HG02973 (cell line): ENCODE measurements around the gene SLC24A4.

Experiments used
- ATAC-seq: cut with Tn5 transposase; IDR thresholded peaks from one replicate; pipeline ENCODE4 v1.9.1; 2021; ENCODE audit warnings: moderate library complexity; ENCODE audit not compliant: unreplicated experiment

SLC24A4 gene

DNA sequence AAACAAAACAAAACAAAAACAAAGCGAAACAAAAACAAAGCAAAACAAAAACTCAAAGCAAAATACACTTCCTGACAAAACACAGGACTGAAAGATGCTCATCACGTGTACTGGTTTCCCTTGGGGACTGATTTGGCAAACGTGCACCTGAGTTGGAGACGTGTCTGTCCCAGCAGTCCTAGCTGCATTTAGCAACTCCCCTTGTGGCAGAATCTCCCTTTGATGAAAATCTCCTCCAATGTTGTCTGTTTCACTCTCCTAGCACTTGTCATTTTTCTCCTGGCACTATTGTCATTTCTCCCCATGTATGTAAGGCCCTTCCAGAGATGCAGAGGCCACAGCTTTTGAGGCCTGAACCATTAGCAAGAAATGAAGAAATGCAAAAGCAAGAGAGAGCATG is 6.8 kb upstream of the SLC24A4 start:
- ATAC-seq = no peak

DNA sequence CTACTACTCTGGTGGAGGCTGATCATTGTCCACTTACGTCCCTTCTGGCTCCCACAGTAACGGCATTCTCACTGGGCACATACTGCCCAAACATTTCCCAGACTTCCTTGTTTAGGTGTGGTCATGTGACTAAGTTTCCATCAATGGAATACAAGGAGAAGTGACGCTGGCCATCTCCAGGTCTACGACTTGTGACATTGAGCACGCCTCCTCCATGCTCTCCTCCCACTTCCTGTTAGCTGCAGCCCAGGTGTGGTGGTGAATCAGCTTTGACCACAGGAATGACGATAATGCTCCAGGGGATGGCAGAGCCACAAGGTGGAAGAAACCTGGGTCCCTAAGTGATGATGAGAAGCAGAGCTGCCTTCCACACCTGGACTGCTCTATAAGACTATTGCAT is 6.0 kb upstream of the SLC24A4 start:
- ATAC-seq = no peak

DNA sequence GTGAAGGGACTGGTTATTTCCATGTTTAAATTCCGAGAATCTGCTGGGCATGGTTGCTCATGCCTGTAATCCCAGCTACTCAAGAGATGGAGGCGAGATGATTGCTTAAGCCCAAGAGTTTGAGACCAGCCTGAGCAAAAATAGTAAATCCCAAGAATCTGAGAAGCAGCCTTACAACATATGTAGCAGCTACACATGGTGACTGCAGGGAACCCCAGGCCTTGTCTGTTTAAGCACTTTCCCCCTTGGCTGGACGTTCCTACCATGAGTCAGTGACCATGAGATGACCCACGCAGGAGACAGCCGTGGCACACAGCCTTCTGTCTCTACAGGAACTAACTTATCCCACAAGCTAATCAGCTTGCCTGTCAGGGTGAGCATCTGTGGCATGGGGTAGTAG is 5.5 kb upstream of the SLC24A4 start:
- no peak for ATAC-seq

DNA sequence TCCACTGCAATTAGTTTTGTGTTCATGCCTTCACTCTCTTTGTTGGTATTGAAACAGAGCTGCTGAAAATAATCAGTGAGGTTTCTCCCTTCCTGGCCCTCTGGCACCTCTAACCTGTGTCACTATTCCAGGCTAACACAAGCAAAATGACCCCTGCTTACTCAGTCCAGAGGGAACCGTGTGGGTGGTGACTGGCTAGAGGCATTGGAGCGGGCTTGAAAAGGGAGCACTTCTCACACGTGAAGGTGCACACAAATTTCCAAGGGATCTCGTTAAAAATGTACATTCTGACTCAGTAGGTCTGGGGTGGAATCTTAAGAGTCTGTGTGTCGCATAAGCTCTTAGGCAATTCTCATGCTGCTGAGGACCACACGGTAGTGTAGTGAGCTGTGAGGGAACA is 1.3 kb upstream of the SLC24A4 start:
- ATAC-seq = no peak

DNA sequence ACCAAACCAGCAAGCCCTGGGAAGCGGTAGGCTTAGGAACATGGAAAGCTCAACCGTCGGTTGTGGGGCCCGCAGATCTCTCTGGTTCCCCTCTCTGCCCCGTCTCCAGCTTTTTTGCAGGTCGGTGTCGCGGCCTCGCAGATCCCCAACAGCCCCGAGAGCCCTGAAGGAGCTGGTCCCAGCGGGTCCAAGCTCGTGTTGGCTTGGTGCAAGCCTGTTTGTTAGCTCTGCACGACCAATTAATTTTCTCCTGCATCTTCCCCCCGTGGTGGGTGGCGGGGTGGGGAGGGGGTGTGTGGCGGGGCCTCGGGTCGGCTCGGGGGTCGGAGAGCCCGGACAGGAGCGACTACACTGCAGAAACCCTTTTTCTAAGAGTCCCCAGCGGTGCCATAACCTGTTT is 449 bp upstream of the SLC24A4 start:
- ATAC-seq = no peak

DNA sequence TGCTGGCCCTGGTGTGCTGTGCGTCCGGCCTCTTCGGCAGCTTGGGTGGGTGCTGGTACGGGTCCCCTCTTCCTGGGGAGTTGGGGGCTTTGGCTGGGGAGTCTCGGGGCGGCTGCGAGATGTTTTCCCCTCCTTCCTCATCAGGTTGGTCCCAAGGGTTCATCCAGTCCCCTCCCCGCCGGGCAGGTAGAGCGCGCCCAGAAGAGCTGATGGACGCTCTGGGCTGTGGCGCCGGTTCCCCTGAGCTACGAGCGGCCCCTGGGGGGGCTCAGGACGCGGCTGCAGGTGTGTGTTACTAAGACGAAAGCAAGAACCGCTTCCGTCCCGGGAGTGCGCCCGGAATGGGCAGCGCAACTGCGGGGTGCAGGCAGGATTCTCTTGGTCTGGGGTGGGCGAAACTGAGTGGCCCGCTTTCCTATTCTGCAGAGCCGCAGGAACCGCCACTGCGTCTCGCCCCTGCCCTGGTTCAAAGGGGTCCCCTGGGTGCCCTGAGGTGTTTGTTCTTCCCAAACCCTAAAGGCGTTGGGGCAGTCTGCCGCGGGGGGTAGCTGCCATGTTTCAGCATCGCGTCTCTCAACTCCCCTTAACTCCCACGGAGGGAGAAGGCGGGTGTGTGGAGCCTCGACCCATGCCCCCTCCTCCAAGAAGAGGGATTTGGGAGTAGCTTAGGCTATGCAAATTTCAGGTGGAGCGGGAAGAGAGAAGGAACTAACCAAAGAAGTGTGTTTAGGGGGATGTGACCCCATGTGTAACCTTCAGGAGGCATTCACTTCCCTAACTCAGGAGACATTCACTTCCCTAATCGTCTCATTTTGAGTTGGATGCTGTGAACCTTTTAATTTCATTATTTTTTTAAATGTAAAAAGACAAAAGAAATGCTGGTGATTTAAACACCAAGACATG is 1.2 kb downstream of the SLC24A4 start:
- ATAC-seq = no peak

DNA sequence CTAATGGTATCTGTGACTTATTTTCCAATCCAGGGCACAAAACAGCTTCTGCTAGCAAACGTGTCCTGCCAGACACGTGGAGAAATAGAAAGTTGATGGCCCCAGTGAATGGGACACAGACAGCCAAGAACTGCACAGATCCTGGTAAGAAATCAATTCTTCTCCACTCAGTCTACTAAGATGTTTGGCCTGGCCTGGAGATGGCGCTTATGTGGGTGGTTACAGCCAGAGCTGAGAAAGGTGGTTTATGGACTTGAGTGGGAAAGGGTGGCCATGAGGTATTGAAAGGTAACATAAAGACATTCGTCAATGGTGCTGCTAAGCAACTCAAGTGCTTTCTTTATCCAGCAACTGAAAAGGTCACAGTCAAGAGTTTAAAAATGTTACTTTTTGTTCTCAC is 2.9 kb downstream of the SLC24A4 start:
- ATAC-seq = no peak

DNA sequence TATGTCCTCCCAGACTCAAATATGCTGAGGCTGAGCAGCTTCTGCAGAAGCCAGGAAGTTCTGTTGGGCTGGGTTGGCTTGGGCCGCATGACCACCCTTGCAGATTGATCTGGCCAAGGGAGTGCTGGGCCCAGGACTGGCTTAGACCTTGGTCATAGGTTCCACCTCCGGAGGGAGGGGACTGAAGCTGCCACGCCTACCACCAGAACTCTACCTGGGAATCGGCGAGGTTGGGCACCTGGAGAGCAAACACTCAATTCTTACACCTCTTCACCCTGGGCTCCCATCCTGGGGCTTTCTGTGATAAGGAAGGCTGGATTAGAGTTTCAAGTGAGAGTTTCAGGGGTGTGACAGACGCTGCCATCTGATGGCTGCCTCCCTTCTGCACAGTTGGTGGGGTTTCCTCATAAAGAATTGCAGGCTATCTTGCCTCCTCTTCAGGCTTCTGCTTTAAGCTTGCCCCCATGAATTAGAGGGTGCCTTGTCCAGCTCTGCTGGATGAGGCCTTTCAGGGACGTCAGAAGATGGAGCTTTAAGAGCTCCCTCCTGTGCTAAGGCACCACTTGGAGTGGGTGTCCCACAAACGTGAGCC is 5.8 kb downstream of the SLC24A4 start:
- no peak for ATAC-seq

DNA sequence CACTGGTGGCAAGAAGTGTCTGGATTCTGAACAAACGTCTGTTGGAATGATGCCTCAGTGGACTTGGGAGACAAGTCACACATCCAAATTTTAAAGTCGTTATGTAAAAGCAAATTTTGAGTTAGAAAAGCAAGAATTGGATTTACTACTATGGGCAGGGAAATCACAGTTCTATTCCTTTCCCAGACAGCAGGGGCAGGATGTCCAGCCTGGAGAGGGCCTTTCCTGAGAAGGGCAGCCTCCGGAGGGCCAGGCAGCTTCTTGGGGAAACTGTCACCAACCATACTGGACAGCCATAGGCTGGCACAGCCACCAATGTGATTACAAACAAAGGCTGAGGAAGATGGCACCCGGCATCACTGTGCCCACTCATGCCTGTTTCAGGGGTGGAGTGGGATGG is 11.1 kb downstream of the SLC24A4 start:
- no peak for ATAC-seq

DNA sequence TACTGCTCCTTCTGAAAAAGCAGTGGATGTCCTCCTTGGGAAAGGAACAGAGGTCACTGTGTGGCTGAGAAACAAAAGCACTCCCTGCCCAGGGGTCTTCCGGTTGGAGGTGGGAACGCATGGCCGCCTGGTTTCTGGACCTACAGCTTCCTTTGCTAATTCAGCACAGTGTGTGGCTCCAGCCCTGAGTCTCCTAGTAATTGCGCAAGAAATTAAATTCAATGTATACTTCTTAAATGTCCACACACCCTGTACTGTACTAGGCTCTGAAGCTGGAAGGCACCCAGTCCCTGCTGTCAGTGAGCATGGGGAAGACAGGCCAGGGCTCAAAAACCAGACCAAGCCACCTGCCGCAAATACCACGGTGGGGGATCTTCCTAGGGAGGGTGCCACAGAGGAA is 13.4 kb downstream of the SLC24A4 start:
- ATAC-seq = no peak

DNA sequence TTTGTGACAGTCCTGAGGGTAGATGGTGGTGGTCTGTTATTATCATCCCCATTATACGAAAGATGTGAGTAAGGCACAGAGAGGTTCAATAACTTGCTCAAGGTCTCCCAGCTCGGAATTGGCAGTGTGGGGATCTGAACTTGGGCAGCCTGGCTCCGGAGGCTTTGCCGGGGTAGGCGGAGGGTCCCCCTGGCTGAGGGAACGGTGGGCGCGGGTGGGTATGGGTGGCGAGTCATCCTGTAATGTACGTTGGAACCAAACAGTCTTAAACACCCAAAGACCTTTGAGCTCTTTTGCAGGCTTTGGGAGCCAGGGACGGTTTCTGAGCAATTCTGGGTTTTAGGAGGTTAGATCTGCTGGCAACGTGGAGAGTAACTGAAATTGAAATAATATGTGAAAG is 16.5 kb downstream of the SLC24A4 start:
- no peak for ATAC-seq

DNA sequence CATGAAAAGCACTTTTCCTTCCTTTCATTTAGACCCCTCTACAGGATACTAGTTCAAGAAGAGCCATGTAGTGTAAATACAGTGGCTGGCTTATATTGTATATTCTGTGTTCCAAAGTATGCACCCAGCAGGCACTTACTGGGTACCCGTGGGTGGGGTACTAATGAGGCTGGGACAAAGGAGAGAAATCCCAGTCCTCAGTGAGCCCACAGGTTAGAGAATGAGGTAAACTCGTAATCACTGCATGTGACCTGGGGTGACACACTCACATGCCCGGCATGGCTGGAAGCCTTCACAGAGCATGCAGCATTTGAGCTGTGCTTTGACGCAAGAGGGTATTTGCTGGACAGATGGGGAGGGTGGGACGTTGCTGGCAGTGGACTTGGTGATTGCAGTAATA is 17.1 kb downstream of the SLC24A4 start:
- no peak for ATAC-seq

DNA sequence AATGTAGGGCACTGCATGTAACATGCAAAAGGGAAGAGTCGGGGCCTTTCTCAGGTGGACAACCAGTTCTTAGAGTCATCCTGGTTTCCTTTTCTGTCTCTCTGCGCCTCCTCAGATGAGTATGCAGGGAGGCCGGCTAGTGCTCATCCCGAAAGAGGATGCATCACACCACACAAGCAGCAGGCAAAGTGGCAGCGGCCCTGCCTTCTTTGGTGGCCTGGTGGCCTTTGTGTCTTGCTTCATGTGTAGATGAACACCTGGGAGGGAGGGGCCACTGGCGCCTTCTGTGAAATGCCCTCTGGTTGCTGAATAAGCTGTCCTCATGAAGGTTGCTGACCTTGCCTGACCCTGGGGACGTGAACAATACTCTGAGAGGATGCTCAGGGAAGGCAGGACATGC is 18.0 kb downstream of the SLC24A4 start:
- ATAC-seq = no peak

DNA sequence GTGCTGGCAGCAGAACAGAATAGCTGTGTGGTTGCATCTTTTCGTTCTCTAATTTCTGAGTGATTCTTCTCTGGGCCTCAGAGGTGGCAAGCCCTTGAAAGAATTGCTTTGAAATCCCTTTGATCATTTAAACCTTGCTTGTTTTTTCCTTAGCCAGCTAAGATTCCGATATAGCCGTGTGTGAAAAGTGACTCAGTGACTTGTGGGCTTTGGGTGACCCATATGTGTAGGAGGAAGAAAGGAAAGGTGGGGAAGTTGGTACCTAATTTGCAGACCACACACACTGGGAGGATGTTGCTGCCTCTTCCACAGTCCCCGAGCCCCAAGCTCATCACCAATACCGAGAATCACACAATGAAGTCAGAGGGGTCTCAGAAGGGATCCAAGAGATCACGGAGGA is 18.8 kb downstream of the SLC24A4 start:
- no peak for ATAC-seq

DNA sequence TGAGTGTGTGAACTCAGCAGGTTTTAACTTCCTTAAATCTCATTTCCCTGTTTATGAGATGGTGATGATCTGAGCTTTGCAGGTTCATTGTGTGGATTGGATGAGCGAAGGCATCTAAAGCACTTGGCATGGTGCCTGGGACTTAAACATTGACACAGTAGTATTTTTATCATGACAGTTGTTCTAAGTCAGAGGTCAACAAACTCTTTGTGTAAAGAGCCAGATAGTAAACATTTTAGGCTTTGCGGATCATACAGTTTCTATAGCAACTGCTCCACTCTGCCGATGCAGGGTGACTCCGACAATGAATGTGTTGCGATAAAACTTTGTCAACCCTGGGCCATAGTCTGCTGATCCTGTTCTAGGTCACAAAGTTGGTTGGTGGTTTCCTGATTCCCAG is 25.2 kb downstream of the SLC24A4 start:
- no peak for ATAC-seq

DNA sequence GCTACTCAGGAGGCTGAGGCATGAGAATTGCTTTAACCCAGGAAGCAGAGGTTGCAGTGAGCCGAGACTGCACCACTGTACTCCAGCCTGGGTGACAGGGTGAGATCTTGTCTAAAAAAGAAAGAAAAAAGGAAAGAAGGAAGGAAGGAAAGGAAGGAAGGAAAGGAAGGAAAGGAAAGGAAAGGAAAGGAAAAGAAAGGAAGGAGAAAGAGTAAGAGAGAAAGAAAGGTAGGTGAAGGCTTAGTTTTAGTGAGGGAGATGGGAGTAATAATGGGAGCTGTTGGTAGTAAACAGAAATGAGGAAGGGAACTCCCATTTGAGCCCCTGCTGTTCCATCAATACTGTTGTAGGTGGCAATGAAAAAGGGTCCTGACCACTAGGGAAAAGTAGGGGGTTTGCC is 28.8 kb downstream of the SLC24A4 start:
- ATAC-seq = no peak

DNA sequence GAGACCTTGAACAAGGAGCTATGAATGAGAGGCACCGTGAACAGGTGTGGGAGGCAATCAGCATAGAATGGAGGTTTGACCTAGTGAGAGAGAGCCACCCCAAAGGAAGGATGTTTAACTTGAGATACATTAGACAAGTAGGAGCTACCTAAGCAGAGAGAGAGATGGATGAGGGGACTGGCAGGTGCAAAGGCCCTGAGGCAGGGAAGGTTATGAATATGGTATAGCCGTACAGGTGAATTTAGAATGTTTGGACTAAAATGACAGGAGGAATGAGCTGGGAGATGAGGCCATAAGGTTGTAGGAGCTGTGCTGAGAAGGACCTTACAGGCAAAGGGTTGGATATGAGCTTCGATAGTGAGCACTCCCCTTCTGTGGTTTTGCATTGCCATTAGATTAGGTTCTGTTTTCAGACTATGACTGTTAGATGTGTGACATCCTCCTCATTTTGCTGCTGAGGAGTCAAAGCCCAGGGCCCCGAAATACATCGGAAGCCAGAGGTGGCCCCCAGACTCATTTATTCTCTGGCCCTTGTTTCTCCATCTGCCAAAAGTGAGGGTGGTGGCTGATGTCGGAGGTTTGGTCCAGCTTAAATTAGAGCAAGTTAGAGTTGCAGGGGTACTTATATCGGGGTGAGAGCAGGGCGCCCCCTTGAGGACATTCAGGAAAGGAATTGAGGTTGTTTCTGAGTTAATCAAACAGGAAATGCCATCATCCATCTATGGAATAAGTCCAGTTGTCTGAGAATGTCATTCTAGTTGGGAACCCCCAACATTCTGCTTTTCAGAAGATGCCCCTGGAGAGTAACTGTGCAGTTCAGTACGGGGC is 29.4 kb downstream of the SLC24A4 start:
- ATAC-seq = no peak

DNA sequence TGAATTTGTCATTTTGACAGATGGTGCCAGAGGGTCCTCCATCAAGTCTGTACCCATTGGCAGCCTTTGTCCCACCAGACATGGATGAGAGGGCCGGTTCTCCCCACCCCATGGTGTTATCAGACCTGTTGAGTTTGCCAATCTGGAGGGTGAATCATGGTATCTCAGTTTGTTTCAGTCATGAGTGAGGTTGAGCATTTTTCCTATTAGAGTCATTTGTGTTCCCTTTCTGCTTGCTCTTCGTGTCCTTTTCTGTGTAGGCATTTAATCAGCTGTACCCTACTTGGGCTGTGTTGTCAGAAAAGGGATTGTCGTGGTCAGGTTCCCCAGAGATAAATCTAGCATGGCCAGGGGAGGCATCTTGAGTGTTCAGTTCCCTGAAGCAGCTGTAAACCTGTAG is 30.5 kb downstream of the SLC24A4 start:
- ATAC-seq = no peak

DNA sequence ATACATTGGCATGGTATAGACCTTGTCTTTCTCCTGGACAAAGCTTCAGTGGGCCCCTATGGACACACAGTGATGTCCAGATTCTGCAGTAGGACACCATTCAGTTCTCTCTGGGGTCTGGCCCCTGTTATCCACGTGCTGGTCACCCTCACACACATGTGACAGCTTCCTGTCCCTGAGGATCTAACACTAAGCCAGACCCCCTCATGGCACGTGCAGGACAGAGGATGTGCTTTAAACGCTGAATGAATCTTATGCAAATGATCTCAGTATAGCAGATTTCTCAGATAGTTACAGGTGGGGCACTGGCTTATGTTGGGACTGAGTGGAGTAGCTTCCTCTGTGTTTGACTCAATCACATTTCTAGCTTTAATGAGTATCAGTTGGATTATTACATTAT is 33.7 kb downstream of the SLC24A4 start:
- no peak for ATAC-seq

DNA sequence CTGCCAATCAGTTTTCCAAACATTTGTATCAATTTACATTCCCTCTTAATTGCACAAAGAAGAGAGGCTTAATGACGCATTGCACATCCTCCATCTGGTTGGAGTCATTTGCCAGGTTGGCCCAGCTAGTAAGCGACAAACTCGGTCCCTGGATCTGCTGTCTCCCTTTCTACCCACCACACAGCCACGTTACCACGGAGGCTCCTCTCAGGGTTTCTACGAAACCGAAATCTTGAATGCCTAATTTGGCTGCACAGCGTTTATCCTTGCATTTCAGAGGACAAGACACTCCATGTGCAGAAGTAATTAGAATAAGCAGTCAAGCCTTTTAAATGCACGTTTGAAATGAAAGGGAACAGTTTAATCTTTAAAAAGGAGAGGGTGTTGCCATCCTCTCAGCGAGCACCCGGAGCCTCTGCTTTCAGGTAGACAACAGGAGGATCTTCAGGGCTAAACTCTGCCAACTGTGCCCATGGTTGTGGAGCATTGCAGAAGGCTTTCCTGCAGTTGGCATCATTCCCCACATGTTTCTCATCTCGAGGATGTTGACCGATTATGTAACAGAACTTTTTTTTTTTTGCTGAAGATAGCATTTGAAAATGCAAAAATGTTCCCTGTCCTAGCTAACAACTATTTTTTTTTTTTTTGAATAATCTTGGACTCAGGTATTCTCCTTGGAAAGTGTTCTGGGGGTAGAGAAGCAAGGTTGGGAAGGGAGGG is 37.8 kb downstream of the SLC24A4 start:
- no peak for ATAC-seq

DNA sequence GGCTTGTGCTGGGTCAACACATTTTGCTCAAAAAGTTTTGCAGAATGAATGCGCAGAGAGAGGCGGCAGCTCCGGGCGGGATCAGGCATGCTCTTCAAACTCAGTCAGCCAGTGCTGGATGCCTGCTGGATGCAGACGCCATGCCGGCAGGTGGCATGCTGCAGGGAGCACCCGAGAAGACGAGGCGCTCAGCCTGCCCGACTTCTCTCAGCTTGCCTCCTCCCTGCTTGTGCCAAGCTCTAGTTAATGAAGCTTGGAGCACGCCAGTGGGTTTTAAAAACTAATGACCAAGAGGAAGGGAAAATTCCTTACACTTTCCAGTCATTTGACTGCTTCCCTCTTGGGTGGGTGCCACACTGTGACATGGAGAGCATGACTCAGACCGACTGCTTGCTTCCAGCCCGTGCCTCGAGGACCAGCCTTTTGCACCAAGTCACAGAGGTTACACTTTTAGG is 39.8 kb downstream of the SLC24A4 start:
- ATAC-seq = no peak
